ENCODE measurements around the gene TNIK.

The TNIK gene

DNA sequence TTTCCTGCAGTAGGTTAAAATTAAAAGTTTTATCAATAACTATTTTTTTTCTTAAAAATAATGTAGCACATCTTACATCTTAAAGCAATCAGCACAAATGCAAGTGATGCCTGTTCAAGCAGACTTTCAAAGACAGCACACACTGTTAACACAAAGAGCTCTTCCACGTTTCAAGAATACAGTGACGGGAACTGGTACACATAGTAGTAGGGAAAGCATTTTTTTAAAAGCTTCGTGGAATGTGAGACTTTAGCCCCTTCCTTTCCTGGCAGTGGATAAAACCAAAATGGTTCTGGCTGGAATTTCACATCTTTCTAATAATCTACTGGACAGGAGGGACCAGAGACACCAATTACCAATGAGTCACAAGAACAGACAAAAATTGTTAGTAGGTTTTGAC lies 400.2 kb downstream of the TNIK start:
- DNase-seq, result no peak
- no peaks in the 10 kb centered on the region for H3K9me3 ChIP-seq
- H3K27me3 ChIP-seq, result no peaks in the 10 kb centered on the region
- no peaks in the 10 kb centered on the region for H3K36me3 ChIP-seq
- TF ChIP-seq, protein P1, sequence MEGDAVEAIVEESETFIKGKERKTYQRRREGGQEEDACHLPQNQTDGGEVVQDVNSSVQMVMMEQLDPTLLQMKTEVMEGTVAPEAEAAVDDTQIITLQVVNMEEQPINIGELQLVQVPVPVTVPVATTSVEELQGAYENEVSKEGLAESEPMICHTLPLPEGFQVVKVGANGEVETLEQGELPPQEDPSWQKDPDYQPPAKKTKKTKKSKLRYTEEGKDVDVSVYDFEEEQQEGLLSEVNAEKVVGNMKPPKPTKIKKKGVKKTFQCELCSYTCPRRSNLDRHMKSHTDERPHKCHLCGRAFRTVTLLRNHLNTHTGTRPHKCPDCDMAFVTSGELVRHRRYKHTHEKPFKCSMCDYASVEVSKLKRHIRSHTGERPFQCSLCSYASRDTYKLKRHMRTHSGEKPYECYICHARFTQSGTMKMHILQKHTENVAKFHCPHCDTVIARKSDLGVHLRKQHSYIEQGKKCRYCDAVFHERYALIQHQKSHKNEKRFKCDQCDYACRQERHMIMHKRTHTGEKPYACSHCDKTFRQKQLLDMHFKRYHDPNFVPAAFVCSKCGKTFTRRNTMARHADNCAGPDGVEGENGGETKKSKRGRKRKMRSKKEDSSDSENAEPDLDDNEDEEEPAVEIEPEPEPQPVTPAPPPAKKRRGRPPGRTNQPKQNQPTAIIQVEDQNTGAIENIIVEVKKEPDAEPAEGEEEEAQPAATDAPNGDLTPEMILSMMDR (IDR thresholded peaks at IDR 0.05; ENCODE audit: low read depth, low read length), result no peak
- H3K4me1 ChIP-seq, result no peaks in the 10 kb centered on the region
- no peak overlapping the region for H3K4me3 ChIP-seq (ENCODE audit: low read depth, low read length)

DNA sequence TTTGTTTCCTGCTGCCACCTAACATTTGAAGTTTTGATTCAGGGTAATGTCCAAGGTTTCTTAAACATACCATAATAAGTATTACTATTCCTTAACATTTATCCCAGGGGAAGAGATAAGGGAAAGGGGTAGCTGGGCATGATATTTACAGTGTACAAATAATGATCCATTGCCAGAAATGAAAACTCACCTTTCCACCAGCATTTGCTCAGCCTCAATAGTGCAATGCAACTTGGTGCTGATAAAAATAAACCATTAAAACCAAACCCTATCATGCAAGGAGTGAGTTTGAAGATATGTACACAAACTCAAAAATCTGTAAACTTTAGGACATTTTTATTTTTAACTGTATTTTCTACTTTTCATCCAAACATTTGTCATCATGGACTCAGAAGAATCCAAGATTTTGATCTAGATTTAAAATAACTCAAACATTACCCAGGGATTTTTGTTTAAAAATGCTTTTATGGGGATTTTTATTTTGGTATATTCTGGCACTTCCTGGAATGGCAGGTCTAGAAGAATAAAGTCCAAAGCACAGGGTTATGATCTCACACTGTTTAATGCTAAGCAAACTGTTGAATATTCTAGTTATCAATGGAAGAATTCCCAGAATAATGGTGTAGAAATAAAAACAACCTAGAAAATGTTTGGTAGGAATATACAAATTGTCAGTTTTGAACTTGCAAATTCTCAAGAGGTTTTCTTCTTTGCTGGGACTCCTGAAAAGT lies 401.2 kb downstream of the TNIK start:
- no peaks in the 10 kb centered on the region for H3K36me3 ChIP-seq
- no peak for DNase-seq
- H3K9me3 ChIP-seq, result no peaks in the 10 kb centered on the region
- TF ChIP-seq, protein P1 (IDR thresholded peaks at IDR 0.05; ENCODE audit: low read depth, low read length), result no peak
- H3K4me1 ChIP-seq, result no peaks in the 10 kb centered on the region
- H3K27me3 ChIP-seq, result no peaks in the 10 kb centered on the region
- no peak overlapping the region for H3K4me3 ChIP-seq (ENCODE audit: low read depth, low read length)

DNA sequence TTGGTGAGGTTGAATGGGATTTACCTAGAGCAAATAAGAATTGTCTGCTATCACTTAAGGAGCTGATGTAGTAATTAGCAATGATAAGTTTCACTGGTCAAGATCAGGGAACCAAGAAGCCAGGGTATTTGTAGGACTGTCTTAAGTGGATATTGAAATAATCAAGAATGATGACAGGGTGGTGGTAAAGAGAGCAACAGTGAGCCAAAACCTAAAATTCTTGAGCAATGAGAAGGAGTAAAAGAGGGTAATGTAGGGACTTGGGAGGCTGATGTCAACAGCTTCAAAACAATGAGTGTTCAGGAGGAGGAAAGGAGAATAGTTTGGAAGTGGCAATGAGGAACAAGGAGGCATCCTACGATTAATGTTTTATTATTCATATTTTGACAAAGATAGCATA lies 402.1 kb downstream of the TNIK start:
- no peaks in the 10 kb centered on the region for H3K9me3 ChIP-seq
- no peak for DNase-seq
- H3K4me1 ChIP-seq, result no peaks in the 10 kb centered on the region
- H3K27me3 ChIP-seq, result no peaks in the 10 kb centered on the region
- H3K4me3 ChIP-seq (ENCODE audit: low read depth, low read length), result no peak overlapping the region
- TF ChIP-seq, protein P1 (IDR thresholded peaks at IDR 0.05; ENCODE audit: low read depth, low read length), result no peak
- H3K36me3 ChIP-seq, result no peaks in the 10 kb centered on the region

DNA sequence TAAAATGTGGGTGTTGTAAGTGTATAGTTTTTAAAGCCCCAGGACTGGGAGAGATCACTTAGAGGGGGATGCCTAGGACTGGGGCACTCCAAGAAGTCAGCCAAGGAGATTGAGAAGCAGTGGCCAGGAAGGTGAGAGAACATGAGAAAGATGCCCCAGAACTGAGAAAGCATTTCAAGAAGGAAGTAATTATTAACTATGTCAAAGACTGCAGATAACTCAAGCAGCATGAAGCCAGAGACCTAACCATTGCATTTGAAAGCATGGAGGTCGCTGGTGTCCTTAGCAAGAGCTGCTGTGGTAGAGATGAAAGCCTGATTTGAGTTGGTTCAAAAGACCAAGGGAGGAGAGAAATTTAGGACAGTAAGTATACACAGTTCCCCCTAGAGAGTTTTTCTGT lies 403.1 kb downstream of the TNIK start:
- TF ChIP-seq, protein P1 (IDR thresholded peaks at IDR 0.05; ENCODE audit: low read depth, low read length), result no peak
- no peaks in the 10 kb centered on the region for H3K36me3 ChIP-seq
- no peak for DNase-seq

DNA sequence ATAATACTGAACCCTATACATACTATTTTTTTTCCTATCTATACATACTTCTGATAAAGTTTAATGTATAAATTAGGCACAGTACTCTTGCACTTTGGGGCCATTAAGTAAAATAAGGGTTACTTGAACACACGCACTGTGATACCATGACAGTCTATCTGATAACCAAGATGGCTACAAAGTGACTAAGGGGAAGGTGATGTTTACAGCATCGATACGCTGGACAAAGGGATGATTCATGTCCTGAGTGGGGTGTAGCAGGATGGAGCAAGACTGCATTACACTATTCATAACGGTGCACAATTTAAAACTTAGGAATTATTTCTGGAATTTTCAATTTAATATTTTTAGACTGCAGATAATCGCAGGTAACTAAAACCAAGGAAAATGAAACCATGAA lies 403.7 kb downstream of the TNIK start:
- no peaks in the 10 kb centered on the region for H3K36me3 ChIP-seq
- no peaks in the 10 kb centered on the region for H3K4me1 ChIP-seq
- TF ChIP-seq, protein P1 (IDR thresholded peaks at IDR 0.05; ENCODE audit: low read depth, low read length), result no peak
- H3K27me3 ChIP-seq, result no peaks in the 10 kb centered on the region
- no peak for DNase-seq
- no peak overlapping the region for H3K4me3 ChIP-seq (ENCODE audit: low read depth, low read length)
- no peaks in the 10 kb centered on the region for H3K9me3 ChIP-seq

More for the DNA sequence above, 403.1 kb downstream of the TNIK start:
- H3K9me3 ChIP-seq, result no peaks in the 10 kb centered on the region
- no peaks in the 10 kb centered on the region for H3K27me3 ChIP-seq
- H3K4me1 ChIP-seq, result no peaks in the 10 kb centered on the region
- H3K4me3 ChIP-seq (ENCODE audit: low read depth, low read length), result no peak overlapping the region

DNA sequence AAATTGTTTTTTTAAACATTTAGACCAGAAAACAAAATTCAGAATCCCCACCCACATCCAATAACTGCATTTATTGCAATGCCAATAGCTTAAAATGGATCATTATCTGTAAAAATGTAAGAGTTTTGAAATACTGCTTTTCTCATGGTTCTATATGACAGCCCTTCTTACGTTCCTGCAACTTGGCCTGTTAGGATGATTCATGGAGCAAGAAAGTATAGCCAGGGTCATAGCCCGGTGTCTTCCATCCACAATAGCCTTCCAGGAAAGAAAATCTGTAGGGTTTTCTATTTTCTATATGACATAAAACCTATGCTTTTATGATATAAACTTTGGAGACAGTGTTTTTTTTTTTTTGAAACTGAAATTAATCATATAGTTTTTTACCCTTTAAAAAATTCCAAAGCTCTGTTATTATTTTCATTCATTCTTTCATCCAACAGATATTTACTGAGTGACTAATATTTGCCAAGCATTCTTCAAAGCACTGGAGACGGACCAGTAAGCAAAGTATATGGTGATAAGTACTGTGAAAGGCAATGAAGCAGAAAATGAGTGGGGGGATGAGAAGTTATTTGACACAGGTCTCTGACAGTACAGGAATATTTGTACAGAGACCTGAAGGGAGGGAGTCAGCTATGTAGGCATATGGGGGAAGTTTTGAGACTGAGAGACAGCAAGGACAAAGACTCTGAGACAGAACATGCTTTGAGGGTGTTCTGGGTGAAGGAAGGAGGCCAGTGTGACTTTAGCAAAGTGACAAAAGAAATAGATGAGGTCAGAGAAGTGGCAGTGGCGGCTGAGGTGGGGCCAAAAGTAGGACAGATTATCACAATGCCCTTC lies 404.6 kb downstream of the TNIK start:
- DNase-seq, result no peak
- Histone ChIP-seq H3K4me1 (no peaks in the 10 kb centered on the region), H3K27me3 (no peaks in the 10 kb centered on the region), H3K36me3 (no peaks in the 10 kb centered on the region), H3K4me3 (ENCODE audit: low read depth, low read length) (no peak overlapping the region), H3K9me3 (no peaks in the 10 kb centered on the region)
- TF ChIP-seq, protein P1 (IDR thresholded peaks at IDR 0.05; ENCODE audit: low read depth, low read length), result no peak
